ENCODE data around the gene ATXN1. TPM values are rescaled to one million over a fixed set of nuclear protein-coding genes. Genes with fewer than 3 reads are reported as not detected.
"Not testable (repeated sequence)": the region's sequence is repeated elsewhere in the genome, so short reads cannot be mapped to it uniquely, and the experiment has no call there.

The ATXN1 gene
- total and polyA plus RNA-seq, 7 experiments from 2014 or later = 1.5 to 82.7 (median 42.4) TPM

- Histone ChIP-seq H3K4me1 (ENCODE audit: control insufficient read depth in 2 of 2, insufficient read depth in 2 of 2, low read length in 2 of 2) (no peaks in the 10 kb centered on the region), H3K9me3 (ENCODE audit: control insufficient read depth in 2 of 3, low read length in 3 of 3) (no peaks in the 10 kb centered on the region), H3K27ac (ENCODE audit: low read depth, low read length) (no peak overlapping the region), H3K36me3 (ENCODE audit: control insufficient read depth in 2 of 3, insufficient read depth in 3 of 3, low read length in 3 of 3) (no peaks in the 10 kb centered on the region), H3K4me3 (ENCODE audit: low read length) (no peak overlapping the region), H3K27me3 (ENCODE audit: control insufficient read depth in 2 of 2, insufficient read depth in 2 of 2, low read length in 2 of 2) (no peaks in the 10 kb centered on the region)
- CTCF ChIA-PET = no interaction called here
- Mint-ChIP-seq H3K4me1 (peaks cover 0 to 2% (median 0%) of the 10 kb centered on the region in 7 donors), H3K27me3 (peaks cover 0 to 4% (median 0%) of the 10 kb centered on the region in 5 donors), H3K27ac (no peak overlapping the region), H3K4me3 (no peak overlapping the region), H3K36me3 (no peaks in the 10 kb centered on the region), H3K9me3 (peaks cover 0 to 2% (median 0%) of the 10 kb centered on the region in 11 donors)
- no peak for DNase-seq
- POLR2A ChIA-PET = no interaction called here
- ATAC-seq = no peak
- intact Hi-C loops (cut with micrococcal nuclease) = no loop called here
These were observed 491.0 kb downstream of the ATXN1 start for GRCh38 chr6:16270178-16270794.

- intact Hi-C loops (cut with micrococcal nuclease); POLR2A ChIA-PET; H3K36me3 ChIP-seq (ENCODE audit: control insufficient read depth in 2 of 3, insufficient read depth in 3 of 3, low read length in 3 of 3); H3K4me3 Mint-ChIP-seq; H3K4me1 ChIP-seq (ENCODE audit: control insufficient read depth in 2 of 2, insufficient read depth in 2 of 2, low read length in 2 of 2); ATAC-seq; H3K9me3 ChIP-seq (ENCODE audit: control insufficient read depth in 2 of 3, low read length in 3 of 3); H3K27ac ChIP-seq (ENCODE audit: low read depth, low read length); H3K4me1 Mint-ChIP-seq; H3K27me3 Mint-ChIP-seq; H3K9me3 Mint-ChIP-seq; H3K27ac Mint-ChIP-seq; CTCF ChIA-PET; H3K36me3 Mint-ChIP-seq; DNase-seq; H3K4me3 ChIP-seq (ENCODE audit: low read length); H3K27me3 ChIP-seq (ENCODE audit: control insufficient read depth in 2 of 2, insufficient read depth in 2 of 2, low read length in 2 of 2): not testable (repeated sequence)
These were observed 491.7 kb downstream of the ATXN1 start for GRCh38 chr6:16269442-16270070.

DNA sequence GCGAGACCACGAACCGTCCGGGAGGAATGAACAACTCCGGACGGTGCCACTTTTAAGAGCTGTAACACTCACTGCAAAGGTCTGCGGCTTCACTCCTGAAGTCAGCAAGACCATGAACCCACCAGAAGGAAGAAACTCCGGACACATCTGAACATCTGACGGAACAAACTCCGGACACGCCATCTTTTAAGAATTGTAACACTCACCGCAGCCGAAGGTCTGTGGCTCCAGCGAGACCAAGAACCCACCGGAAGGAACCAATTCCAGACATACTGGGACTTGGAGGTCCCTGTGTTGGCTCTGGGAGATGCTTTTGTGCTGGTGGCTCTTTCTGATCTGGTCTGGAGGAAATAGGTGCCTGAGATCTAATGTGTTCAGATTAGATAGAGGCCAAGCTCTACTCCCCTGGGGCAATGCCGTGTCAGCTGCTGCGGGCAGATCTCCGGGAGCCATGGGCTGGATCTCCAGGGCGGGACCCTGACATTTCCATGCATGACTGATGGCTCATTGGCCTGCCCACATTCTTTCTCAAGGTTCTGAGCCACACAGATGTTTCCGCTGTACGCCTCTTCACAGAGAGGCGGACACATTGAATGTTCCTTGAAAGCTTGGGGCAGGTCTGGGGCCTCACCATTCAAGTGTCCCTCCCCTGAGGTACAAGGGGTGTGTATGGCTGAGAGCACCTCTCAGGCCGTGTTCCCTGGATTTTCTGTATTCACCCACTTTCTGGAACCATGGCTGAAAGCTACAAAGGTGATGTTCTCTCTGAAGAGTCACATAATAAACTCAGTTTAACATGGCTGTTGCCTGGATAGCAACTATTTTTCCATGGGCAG, 493.6 kb downstream of the ATXN1 start:
- ChIA-PET CTCF (no interaction called here), POLR2A (no interaction called here)
- Mint-ChIP-seq H3K4me3 (peak overlapping the region in 1 of 10 donors; percentile 32), H3K9me3 (peaks cover 0 to 2% (median 0%) of the 10 kb centered on the region in 11 donors), H3K27ac (no peak overlapping the region), H3K27me3 (peaks cover 0 to 11% (median 0%) of the 10 kb centered on the region in 5 donors), H3K4me1 (no peaks in the 10 kb centered on the region), H3K36me3 (no peaks in the 10 kb centered on the region)
- H3K36me3 ChIP-seq (ENCODE audit: control insufficient read depth in 2 of 3, insufficient read depth in 3 of 3, low read length in 3 of 3) = no peaks in the 10 kb centered on the region
- intact Hi-C loops (cut with micrococcal nuclease) = no loop called here
- H3K27ac ChIP-seq (ENCODE audit: low read depth, low read length) = no peak overlapping the region
- H3K4me1 ChIP-seq (ENCODE audit: control insufficient read depth in 2 of 2, insufficient read depth in 2 of 2, low read length in 2 of 2) = no peaks in the 10 kb centered on the region
- ATAC-seq (no peak), DNase-seq (no peak)
- no peaks in the 10 kb centered on the region for H3K27me3 ChIP-seq (ENCODE audit: control insufficient read depth in 2 of 2, insufficient read depth in 2 of 2, low read length in 2 of 2)
- no peaks in the 10 kb centered on the region for H3K9me3 ChIP-seq (ENCODE audit: control insufficient read depth in 2 of 3, low read length in 3 of 3)
- H3K4me3 ChIP-seq (ENCODE audit: low read length) = no peak overlapping the region

DNA sequence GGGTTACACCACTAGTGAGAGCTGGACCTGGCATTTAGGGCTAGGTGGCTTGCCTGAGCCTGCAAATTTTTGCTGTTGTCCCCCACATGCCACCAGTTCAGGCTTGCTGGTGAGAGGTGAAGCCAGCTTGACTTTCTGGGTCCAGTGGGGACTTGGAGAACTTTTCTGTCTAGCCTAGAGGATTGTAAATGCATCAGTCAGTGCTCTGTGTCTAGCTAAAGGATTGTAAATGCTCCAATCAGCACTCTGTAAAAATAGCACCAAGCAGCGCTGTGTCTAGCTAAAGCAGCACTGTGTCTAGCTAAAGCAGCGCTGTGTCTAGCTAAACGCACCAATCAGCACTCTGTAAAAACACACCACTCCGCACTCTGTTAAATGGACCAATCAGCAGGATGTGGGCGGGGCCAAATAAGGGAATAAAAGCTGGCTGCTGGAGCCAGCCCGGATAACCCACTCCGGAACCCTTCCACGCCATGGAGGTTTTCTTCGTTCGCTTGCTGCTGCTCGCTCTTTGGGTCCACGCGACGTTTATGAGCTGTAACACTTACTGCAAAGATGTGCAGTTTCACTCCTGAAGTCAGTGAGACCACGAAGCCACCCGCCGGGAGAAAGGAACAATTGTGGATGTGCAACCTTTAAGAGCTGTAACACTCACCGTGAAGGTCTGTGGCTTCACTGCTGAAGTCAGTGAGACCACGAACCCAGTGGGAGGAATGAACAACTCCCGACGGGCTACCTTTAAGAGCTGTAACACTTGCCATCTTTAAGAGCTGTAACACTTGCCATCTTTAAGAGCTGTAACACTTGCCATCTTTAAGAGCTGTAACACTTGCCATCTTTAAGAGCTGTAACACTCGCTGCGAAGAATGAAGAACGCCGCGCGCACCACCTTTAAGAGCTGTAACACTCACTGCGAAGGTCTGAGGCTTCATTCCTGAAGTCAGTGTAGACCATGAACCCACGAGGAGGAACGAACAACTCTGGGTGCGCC, 495.6 kb downstream of the ATXN1 start:
- no peak for DNase-seq
- ChIA-PET CTCF (no interaction called here), POLR2A (no interaction called here)
- no peak overlapping the region for H3K27ac ChIP-seq (ENCODE audit: low read depth, low read length)
- Mint-ChIP-seq H3K4me3 (no peak overlapping the region), H3K9me3 (peaks cover 0 to 2% (median 0%) of the 10 kb centered on the region in 11 donors), H3K27me3 (peaks cover 0 to 11% (median 0%) of the 10 kb centered on the region in 5 donors), H3K36me3 (no peaks in the 10 kb centered on the region), H3K4me1 (no peaks in the 10 kb centered on the region), H3K27ac (no peak overlapping the region)
- ATAC-seq = no peak
- H3K36me3 ChIP-seq (ENCODE audit: control insufficient read depth in 2 of 3, insufficient read depth in 3 of 3, low read length in 3 of 3) = no peaks in the 10 kb centered on the region
- no peaks in the 10 kb centered on the region for H3K4me1 ChIP-seq (ENCODE audit: control insufficient read depth in 2 of 2, insufficient read depth in 2 of 2, low read length in 2 of 2)
- no peaks in the 10 kb centered on the region for H3K27me3 ChIP-seq (ENCODE audit: control insufficient read depth in 2 of 2, insufficient read depth in 2 of 2, low read length in 2 of 2)
- H3K9me3 ChIP-seq (ENCODE audit: control insufficient read depth in 2 of 3, low read length in 3 of 3) = no peaks in the 10 kb centered on the region
- H3K4me3 ChIP-seq (ENCODE audit: low read length) = no peak overlapping the region
- intact Hi-C loops (cut with micrococcal nuclease) = no loop called here

DNA sequence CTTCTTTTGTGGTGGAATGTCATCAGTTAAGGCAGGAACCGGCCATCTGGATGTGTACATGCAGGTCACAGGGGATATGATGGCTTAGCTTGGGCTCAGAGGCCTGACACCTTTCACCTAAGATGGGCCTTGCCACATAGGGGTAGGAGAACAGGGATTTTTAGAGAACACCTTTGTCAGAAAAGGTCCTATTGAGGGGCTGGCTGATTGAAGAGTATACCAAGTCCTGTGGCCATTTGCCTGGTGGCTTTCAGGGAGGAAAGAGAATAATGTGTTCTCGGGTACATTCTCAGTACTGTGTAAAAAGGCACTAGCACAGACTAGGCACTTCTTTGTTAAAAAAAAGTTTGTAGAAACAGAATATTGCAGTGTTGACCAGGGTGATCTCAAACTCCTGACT, 496.5 kb downstream of the ATXN1 start:
- Histone ChIP-seq H3K27me3 (ENCODE audit: control insufficient read depth in 2 of 2, insufficient read depth in 2 of 2, low read length in 2 of 2) (no peaks in the 10 kb centered on the region), H3K4me3 (ENCODE audit: low read length) (no peak overlapping the region), H3K4me1 (ENCODE audit: control insufficient read depth in 2 of 2, insufficient read depth in 2 of 2, low read length in 2 of 2) (no peaks in the 10 kb centered on the region), H3K36me3 (ENCODE audit: control insufficient read depth in 2 of 3, insufficient read depth in 3 of 3, low read length in 3 of 3) (no peaks in the 10 kb centered on the region), H3K27ac (ENCODE audit: low read depth, low read length) (no peak overlapping the region), H3K9me3 (ENCODE audit: control insufficient read depth in 2 of 3, low read length in 3 of 3) (no peaks in the 10 kb centered on the region)
- peaks cover 0 to 11% (median 0%) of the 10 kb centered on the region in 5 donors for H3K27me3 Mint-ChIP-seq
- H3K4me1 Mint-ChIP-seq = no peaks in the 10 kb centered on the region
- H3K27ac Mint-ChIP-seq = no peak overlapping the region
- ChIA-PET POLR2A (no interaction called here), CTCF (no interaction called here)
- intact Hi-C loops (cut with micrococcal nuclease) = no loop called here
- H3K36me3 Mint-ChIP-seq = no peaks in the 10 kb centered on the region
- H3K9me3 Mint-ChIP-seq = peaks cover 0 to under 1% (median 0%) of the 10 kb centered on the region in 11 donors
- ATAC-seq = no peak
- H3K4me3 Mint-ChIP-seq = no peak overlapping the region
- no peak for DNase-seq

DNA sequence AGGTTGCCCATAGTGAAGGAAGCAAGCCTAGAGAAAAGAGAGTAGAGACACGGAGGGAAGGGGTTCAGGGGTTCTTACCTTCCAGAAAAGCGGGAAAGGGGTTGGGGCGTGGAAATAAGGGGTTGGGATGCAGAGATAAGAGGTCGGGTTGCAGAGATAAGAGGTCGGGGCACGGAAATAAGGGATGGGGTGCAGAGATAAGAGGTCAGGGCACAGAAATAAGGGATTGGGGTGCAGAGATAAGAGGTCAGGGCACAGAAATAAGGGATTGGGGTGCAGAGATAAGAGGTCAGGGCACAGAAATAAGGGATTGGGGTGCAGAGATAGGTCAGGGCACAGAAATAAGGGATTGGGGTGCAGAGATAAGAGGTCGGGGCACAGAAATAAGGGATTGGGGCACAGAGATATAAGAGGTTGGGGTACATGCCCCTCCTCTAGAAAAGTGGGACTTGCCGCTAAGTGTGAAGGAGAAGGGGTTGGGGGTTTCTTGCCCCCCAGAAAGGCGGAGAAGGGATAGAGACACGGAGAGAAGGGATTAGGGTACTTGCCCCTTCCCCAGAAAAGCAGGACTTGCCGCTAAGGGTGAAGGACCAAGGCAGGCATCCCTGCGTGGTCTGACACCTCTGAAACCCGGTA, 497.7 kb downstream of the ATXN1 start:
- intact Hi-C loops (cut with micrococcal nuclease); CTCF ChIA-PET; POLR2A ChIA-PET; DNase-seq; H3K9me3 ChIP-seq (ENCODE audit: control insufficient read depth in 2 of 3, low read length in 3 of 3); H3K27me3 ChIP-seq (ENCODE audit: control insufficient read depth in 2 of 2, insufficient read depth in 2 of 2, low read length in 2 of 2); H3K36me3 ChIP-seq (ENCODE audit: control insufficient read depth in 2 of 3, insufficient read depth in 3 of 3, low read length in 3 of 3); ATAC-seq; H3K27ac Mint-ChIP-seq; H3K27ac ChIP-seq (ENCODE audit: low read depth, low read length); H3K4me1 ChIP-seq (ENCODE audit: control insufficient read depth in 2 of 2, insufficient read depth in 2 of 2, low read length in 2 of 2); H3K4me3 ChIP-seq (ENCODE audit: low read length); H3K9me3 Mint-ChIP-seq; H3K36me3 Mint-ChIP-seq; H3K4me3 Mint-ChIP-seq; H3K4me1 Mint-ChIP-seq: not testable (repeated sequence)
- H3K27me3 Mint-ChIP-seq = peaks cover 0 to 13% (median 0%) of the 10 kb centered on the region in 5 donors
